Superior temporal gyrus (tissue), 1 donor: ENCODE measurements around the gene HES4.
"Not testable (repeated sequence)": the region's sequence is repeated elsewhere in the genome, so short reads cannot be mapped to it uniquely, and the experiment has no call there.

ENCODE experiments used
- DNase-seq: peaks from one replicate; pipeline ENCODE4 v3.0.0-alpha.2; 2016; ENCODE audit errors: extremely low spot score

Gene HES4

DNA sequence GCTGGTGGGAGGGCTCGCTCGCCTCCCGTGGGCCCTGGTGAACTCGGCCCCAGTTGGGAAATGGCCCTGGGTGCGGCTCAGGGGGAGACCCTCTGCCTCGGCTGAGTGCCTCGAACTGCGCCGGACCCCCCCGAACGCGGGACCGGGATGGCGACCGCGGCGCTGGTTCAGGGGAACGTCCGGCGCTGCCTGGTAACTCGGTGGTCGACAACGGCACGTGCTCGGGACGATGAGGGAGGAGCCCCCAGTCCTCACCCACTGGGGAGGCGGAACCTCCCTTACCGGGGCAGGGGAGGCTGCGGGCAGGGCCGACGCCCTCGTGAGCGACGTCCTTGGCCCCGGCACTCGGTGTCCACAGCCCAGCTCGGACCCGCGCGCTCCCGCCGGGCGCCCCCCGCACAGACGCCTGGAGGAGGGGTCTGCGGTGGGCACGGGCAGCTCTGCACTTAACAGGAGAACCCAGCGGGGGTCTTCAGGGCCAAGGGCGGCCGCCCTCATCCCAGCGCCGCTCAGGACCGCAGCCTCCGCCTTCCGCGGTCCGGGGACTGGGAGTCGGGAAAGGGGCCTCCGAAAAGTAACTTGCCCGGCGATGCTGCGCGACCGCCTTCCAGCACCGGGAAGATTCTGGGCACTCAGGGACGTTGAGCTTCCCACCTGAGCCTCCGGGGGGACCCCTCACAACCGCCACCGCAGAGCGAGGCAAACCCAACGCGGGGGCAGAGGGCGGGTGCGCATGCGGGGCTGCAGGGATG lies 1.7 kb downstream of the HES4 start:
- no peak for DNase-seq

- no peak for DNase-seq
These were observed 2.2 kb downstream of the HES4 start for GRCh38 chr1:997713-997992.

- no peak for DNase-seq
These were observed 2.8 kb downstream of the HES4 start for GRCh38 chr1:996851-997712.

GRCh38 chr1:995665-996633 lies 3.9 kb downstream of the HES4 start:
- no peak for DNase-seq

DNA sequence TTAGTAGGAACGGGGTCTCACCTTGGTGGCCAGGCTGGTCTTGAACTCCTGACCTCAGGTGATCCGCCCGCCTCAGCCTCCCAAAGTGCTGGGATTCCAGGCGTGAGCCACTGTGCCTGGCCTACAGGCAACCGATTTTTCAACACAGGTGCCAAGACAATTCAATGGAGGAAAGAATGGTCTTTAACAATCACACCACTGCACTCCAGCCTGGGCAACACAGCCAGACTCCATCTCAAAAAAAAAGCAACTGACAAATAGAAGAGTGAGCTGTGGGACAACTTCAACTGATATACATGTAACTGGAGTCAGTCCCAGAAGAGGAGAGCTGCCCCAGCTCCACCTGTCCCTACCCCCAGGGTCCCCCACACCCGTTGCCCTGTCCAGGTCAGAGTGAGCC lies 5.4 kb downstream of the HES4 start:
- DNase-seq, result not testable (repeated sequence)

DNA sequence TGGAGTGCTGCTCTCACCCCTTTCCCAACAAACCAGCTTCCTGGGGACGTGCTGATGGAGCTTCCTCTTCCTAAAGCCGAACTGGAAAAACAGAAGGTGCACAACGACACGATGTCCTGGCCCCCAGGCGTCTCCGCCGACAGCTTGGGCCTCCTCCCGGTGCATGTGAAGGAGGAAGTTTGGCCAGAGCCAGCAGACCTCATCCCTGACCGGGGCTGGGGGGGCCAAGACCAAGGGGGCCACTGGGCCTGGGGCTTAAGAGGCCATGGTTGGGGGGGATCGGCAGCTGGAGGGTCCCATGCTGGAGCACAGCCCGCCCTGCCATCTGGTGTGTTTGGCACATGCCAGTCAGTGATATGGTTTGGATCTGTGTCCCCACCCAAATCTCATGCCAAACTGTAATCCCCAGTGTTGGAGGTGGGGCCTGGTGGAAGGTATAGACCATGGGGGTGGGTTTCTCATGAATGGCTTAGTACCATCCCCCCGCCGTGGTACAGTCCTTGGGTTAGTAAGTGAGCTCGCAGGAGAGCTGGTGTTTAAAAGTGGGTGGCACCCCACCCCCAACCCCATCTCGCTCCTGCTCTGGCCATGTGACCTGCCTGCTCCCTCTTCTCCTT lies 6.4 kb downstream of the HES4 start:
- DNase-seq, result no peak

GRCh38 chr1:992362-992761 lies 7.5 kb downstream of the HES4 start:
- no peak for DNase-seq

- no peak for DNase-seq
These were observed 8.0 kb downstream of the HES4 start for GRCh38 chr1:991895-992294.

DNA sequence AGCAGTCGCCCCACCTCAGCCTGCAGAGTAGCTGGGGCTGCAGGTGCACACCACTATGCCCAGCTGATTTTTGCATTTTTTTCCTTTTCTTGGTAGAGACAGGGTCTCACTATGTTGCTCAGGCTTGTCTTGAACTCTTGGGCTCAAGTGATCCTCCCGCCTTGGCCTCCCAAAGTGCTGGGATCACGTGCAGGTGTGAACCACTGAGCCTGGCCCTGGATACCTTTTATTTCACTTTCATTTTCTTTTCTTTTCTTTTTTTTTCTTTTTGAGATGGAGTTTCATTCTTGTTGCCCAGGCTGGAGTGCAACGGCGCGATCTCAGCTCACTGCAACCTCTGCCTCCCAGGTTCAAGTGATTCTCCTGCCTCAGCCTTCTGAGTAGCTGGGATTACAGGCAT lies 8.6 kb downstream of the HES4 start:
- not testable (repeated sequence) for DNase-seq

DNA sequence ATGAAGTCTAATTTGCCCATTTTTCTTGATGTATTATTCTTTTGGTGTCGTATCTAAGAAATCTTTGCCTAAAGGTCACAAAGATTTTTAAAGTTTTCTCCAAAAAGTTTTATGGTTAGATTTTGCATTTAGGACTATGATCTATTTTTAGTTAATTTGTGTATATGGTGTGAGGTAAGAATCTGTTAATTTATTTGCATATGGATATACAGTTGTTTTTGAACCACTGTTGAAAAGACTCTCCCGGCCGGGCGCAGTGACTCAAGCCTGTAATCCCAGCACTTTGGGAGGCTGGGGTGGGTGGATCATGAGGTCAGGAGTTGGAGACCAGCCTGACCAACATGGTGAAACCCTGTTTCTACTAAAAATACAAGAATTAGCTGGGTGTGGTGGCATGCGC lies 11.8 kb downstream of the HES4 start:
- DNase-seq, result not testable (repeated sequence)

DNA sequence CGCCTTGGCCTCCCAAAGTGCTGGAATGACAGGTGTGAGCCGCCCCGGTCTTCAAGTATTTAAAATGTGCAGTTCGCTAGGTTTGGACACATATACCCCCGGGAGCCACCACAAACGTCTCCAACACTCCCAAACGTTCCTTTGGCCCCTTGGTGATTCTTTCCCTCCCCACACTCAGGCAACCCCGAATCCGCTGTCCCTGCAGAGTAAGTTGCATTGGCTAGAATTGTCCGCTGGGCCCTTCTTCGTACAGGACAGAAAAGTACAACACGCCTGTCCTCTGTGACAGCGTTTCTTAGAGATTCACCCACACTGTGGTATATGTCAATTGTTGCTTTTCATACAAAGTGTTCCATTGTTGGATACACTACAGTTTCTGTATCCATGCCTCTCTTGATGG lies 14.8 kb downstream of the HES4 start:
- no peak for DNase-seq

GRCh38 chr1:984476-984814 lies 15.5 kb downstream of the HES4 start:
- no peak for DNase-seq

- peak; percentile 28 for DNase-seq
These were observed 16.0 kb downstream of the HES4 start for GRCh38 chr1:983798-984475.

DNA sequence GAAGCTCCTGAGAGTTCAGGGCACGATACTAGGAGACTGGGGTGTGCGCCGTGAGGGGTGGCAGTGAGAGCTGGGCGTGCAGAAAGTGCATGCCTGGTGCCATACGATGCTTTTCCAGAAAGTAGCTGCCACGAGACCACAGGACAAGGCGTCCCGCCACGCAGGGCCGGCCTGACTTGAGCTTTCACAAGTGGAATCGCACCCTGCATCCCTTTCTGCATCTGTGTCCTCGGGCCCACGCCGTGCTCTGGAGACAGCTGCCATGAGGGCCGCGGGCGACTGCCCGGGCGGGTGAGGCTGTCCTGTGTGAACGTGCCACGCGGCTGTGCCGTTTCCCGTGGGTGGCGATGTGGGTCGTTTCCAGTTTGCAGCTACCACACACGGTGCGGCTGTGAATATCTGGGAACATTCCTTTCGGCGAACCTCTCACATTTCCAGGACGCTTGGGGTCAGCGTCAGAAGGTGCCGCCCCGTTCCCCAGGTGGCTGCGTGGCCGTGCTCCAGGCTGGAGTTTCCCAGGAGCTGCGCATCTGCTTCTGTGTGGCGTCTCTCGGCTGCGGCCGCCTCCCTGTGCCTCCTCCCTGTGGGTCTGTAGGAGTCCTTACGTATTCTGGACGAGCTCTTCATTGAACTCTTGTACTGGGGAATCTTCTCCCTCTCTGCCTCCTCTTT lies 17.0 kb downstream of the HES4 start:
- DNase-seq, result no peak

- no peak for DNase-seq
These were observed 17.8 kb downstream of the HES4 start, which contains the start of gene PERM1 for GRCh38 chr1:981955-982558. Gene PERM1, minus strand, starts transcription at chr1:982093. Its CDS starts 1,064 bp downstream, at chr1:981029.

GRCh38 chr1:981491-981954 lies 18.4 kb downstream of the HES4 start:
- DNase-seq, result no peak

DNA sequence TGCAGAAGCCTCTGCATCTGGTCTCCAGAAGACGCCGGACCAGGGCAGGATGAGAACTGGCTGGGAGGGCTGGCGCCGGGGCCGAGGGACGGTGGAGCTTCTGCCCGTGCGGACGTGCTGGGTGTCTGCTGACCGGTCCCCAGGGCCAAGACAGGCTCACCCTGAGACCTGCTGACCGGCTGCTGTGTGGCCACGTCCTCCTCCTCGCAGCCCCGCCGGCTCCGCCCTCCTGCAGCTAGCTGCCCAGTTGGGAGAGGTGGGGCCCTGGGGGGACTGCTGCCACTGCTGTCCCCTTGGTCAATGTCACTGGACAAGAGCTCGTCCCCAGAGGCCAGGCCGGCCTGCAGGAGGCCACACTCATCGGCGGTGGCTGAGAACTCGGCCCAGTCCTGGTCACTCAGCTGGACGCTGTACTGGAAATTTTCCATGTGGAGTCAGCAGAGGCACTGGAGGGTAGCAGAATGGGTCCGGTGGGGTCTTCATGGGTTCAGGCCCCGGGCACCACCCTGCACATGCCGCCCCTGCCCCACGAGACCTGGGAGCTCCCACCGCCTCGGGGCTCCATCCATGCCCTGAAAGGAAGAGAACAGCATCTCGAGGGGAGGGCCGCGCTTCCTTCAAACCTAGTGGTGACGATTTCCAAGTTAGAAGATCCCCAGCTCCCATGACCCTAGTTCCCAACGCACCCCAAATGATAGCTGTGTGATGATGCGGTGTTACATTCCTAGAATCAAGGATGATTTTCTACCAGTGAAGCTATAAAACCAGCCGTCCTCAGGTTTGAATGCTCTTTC lies 19.1 kb downstream of the HES4 start:
- no peak for DNase-seq

DNA sequence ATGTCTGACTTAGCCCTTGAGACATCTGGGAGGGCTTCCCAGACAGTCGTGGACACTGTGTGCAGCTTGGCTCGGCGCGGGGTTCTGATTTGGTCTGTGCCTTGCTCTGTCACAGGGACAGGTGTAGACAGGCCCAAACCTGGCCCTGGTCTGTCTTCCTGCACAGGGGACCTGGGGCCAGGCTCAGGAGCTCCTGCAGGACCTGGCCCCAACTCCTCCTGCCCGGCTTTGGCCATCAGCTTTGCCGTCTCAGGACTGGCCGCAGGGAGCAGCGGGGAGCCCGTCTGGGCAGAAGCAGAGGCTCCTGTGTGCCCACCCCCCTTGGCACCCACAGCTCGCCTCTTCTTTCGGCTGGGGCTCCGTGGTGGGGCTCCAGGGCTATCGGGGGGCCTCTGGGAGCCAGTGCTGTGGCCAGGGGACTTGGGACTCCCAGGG lies 19.7 kb downstream of the HES4 start:
- DNase-seq, result no peak

DNA sequence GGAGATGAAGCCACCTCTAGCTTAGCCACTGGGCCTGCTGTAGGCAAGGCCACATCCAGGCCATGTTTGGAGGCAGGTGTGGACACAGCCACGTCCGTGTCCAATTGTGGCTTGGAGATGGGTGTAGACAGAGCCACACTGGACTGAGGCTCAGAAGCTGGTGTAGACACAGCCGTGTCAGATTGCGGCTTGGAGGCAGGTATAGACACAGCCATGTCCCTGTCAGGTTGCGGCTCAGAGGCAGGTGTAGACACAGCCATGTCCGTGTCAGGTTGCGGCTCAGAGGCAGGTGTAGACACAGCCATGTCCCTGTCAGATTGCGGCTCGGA lies 20.2 kb downstream of the HES4 start:
- DNase-seq, result no peak
